ENCODE measurements around the gene SNX6.
"Not testable (repeated sequence)": the region's sequence is repeated elsewhere in the genome, so short reads cannot be mapped to it uniquely, and the experiment has no call there.

The SNX6 gene

DNA sequence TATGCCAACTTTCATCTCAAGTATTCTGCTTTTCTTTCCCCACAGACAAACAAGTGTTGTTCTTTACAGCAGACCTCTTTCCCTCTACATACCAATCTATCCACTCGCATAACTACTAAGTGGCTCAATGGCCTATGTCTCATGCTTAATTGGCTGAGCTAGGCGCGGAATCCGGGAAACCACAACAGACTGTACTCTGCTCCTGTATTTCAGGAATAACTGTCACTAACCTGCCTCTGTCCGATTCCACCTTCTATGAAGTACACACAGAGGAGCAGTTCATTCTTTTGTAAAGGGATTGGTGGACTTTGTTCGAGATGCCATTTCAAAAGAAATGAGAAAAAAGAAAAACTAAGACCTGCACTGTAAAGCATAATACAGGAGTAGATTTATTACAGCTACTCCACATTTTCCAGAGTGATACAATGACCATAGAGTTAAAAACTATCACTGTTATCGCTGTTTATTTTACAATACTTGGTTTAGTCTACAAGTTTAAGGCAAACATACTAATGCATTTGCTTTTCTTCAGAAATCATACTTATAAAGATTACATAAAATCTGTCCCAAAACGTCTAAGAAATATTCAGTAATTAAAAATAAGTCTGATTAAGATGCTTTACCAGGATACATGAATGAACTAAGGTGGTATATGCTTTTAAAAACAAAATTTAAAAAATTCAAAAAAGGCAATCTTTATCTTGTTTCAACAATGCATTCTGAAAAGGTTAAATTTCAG, 67.7 kb downstream of the SNX6 start:
- DNase-seq = not testable (repeated sequence)

- not testable (repeated sequence) for DNase-seq
Observed at GRCh38 chr14:34556498-34556829, 73.5 kb downstream of the SNX6 start.

- not testable (repeated sequence) for DNase-seq
Observed at GRCh38 chr14:34555583-34556497, 74.1 kb downstream of the SNX6 start.

DNA sequence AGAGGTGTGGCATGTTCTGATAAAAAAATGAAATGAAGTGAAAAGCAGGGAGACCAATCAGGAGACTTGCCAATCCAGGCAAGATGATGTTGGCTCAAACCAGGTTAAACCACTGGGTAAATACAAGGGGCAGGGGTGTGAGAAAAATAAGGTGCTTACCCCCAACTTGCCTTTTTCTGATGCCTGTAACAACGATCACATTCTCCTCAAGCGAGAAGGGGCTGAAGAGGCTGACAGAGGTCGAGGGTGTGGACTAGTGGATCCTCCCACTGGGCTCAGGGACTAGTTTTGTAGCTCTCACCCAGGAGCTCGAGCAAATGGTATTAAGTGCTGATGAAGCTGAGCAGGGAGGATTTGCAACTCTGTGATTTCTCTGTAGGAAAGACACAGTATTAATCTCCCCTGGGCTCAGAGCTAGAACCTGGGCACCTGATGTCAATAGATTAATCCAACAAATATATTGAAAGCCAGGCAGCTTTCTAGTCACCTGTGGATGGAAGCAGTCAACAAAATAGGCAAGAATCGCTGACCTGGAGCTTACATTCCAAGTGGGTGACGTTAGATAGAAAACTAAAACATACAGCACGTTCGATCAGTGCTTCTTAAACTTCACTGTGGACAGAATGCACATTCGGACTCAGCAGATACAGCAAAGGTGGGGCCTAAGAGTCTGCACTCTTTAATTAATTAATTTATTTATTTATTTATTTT, 75.3 kb downstream of the SNX6 start:
- no peak for DNase-seq

DNA sequence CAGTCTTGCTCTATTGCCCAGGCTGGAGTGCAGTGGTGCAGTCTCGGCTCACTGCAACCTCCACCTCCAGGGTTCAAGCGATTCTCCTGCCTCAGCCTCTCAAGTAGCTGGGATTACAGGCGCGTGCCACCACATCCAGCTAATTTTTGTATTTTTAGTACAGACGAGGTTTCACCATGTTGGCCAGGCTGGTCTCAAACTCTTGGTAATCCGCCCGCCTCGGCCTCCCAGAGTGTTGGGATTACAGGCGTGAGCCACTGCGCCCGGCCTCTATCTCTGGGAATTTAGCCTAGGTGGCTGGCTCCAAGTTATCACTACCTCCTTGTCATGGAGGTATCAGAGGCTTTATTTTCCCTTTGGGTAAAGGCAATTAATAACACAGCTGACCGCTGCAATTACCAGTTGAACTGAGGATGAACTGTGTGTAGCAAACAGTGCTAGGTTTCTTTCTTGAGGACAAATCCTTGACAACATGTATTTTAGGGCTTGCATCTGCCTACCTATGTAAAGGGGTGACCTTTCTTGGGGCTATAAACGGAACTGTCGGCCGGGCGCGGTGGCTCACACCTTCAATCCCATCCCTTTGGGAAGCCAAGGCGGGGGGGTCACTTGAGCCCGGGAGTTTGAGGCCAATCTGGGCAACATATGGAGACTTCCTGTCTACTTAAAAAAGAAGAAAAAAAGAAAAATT, 80.5 kb downstream of the SNX6 start:
- DNase-seq = not testable (repeated sequence)

- DNase-seq = no peak
Observed at GRCh38 chr14:34548472-34548981, 81.4 kb downstream of the SNX6 start.

GRCh38 chr14:34547136-34547520, 82.8 kb downstream of the SNX6 start:
- DNase-seq = not testable (repeated sequence)

DNA sequence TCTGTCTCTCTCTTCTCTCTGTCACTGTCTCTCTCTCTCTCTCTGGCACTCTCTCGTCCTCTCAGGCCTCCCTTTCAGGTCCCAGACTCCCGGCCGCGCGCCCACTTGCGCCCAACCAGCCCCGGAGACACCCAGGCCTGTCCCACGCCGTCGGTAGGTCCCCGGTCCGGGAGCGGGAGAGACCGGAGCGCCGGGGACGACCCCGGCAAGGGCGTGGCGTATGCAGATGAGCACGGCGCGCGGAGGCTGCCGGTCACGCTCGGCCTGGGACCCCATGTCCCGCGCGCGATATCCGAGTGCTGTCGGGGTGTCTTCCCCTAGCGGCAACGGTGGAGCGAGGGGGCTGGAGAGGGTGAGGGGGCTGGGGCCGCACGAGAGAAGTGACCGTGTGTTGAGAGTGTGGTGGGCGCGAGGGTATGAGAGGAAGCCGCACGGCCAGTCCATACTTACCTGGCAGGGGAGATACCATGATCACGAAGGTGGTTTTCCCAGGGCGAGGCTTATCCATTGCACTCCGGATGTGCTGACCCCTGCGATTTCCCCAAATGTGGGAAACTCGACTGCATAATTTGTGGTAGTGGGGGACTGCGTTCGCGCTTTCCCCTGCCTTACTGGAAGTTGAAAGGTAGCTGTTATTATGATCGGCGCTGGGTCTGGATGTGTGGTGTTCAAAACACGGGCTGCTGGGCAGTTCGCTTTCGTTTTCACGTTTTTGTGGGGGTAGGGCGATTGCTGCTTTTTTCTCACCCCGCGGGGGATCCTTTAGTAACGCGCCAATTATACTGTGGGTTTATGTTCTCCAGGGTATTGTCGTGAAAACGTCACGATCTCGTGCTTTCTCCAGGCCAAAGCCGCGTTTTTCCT, 83.4 kb downstream of the SNX6 start:
- not testable (repeated sequence) for DNase-seq

DNA sequence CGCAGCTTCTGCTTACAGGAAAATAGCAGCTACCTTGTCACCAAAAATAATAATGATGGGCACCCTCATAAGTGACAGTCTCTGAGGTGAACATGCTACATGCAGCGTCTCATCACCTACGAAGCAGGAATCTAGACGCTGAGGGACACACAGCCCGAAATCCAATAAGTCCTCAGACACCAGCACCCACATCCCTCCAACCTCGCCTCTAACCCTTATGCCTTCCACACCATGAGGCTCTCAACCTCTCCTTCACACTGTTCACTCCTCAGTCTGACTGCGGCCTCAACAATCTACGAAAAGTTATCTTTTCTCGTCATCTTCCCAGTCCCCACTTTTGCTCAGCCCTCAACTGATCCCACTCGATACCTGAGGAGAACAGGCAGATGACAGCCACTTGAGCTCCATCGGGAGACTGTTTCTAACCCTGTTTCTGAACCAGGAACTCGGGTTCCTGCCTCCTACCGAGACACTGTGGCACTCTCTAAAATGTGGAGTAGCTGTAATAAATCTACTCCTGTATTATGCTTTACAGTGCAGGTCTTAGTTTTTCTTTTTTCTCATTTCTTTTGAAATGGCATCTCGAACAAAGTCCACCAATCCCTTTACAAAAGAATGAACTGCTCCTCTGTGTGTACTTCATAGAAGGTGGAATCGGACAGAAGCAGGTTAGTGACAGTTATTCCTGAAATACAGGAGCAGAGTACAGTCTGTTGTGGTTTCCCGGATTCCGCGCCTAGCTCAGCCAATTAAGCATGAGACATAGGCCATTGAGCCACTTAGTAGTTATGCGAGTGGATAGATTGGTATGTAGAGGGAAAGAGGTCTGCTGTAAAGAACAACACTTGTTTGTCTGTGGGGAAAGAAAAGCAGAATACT, 89.5 kb downstream of the SNX6 start:
- not testable (repeated sequence) for DNase-seq

- no peak for DNase-seq
Observed at GRCh38 chr14:34539407-34540180, 90.4 kb downstream of the SNX6 start, which contains the start of gene EAPP. Gene EAPP, minus strand, starts transcription at chr14:34539701. Its CDS starts 73 bp downstream, at chr14:34539628.

- DNase-seq = no peak
Observed at GRCh38 chr14:34538871-34539406, 91.0 kb downstream of the SNX6 start.

DNA sequence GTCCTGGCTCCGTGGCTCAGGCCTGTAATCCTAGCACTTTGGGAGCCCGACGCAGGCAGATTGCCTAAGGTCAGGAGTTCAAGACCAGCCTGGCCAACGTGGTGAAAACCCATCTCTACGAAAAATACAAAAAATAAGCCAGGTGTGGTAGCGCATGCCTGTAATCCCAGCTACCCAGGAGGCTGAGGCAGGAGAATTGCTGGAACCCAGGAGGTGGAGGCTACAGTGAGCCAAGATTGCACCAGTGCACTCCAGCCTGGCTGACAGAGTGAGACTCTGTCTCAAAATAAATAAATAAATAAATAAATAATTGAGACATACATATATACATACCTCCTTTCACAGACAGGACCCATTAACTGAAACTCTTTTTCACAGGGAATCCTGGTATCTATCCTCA, 91.9 kb downstream of the SNX6 start:
- DNase-seq = not testable (repeated sequence)

DNA sequence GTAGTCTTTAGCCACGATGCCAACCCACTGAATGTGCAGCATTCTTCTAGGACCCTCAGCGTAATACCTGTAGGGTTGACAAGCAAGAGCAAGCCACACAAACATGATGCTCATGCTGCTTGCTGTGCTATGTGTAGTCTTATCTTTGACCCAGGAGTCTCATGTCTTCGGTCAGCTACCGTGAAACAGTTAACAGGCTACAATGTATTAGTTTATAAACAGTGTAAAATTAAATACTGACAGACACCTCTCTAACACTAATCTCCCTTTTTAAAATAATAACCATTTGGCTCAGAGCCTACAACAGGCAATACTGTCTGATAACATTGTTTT, 92.3 kb downstream of the SNX6 start:
- DNase-seq = no peak

DNA sequence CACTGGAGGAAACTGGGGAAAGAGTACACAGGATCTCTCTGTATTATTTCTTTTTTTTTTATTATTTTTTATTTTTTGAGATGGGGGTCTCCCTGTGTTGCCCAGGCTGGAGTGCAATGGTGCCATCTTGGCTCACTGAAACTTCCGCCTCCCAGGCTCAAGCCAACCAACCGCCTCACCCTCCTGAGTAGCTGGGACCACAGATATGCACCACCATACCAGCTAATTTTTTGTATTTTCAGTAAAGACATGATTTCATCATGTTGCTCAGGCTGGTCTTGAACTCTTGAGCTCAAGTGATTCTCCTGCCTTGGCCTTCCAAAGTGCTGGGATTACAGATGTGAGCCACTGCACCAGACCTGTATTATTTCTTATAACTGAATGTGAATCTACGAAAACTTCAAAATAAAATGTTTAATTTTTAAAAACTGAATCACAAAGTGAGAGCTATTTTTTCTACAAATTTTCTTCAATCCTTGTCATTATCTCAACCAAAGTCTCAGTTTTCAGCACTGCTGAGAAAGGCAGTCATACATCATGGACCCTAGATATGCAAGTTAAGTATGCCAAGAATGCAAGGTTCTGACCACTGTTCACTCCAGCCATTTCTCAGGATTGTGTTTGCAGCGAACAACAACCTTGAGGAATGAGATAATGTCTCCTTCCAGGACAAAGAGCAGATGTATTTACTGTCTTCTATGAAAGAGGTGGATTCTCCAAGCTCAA, 92.8 kb downstream of the SNX6 start:
- no peak for DNase-seq

DNA sequence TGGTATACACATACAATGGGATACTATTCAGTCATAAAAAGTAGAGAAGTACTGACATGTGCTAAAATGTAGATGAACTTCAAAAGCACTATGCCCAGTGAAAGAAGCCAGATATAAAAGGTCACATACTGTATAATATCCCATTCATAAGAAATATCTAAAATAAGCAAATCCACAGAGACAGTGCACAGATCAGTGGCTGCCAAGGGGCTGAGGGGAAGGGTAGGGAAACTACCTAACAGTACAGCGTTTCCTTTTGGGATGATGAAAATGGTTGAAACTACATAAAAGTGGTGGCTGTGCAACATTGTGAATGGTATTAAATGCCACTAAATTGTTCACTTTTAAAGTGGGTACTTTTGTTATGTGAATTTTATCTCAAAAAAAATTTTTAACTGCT, 102.4 kb downstream of the SNX6 start:
- DNase-seq = no peak

DNA sequence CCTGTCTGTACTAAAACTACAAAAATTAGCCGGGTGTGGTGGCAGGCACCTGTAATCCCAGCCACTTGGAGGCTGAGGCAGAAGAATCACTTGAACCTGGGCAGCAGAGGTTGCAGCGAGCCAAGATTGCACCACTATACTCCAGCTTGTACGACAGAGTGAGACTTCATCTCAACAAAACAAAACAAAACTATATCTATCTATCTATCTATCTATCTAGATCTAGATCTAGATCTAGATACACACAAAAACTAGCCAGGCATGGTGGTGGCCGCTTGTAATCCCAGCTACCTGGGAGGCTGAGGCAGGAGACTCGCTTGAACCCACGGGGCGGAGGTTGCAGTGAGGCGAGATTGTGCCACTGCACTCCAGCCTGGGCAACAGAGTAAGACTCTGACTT, 105.7 kb downstream of the SNX6 start:
- not testable (repeated sequence) for DNase-seq

DNA sequence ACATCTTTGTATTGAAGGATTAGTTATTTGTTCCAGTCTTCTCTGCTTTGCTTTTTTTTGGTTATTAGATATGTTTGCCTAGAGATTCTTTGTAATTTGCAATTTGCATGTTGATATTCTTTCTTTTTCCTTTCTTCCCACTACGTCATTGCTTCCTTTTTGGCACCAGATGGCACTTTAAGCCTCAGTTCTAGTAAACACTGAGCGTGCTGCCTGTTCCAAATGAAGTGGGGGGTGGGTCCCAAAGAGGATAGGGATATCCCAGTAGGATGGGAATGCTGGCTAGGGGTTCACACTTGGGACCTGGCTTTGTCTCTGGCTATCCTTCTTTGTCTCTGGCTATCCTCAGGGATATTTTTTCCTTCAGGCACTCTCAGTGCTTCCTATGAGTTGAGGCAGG, 107.5 kb downstream of the SNX6 start:
- DNase-seq = no peak

GRCh38 chr14:34521071-34521470, 108.9 kb downstream of the SNX6 start:
- not testable (repeated sequence) for DNase-seq

Measured in NCI-H69 (cell line).